Coronary artery (tissue), 2 donors: Measurements from ENCODE around the gene MLXIP.
"Not testable (repeated sequence)": the region's sequence is repeated elsewhere in the genome, so short reads cannot be mapped to it uniquely, and the experiment has no call there.

Experiments
- DNase-seq: peaks from one replicate; pipeline ENCODE4 v3.0.0-alpha.2; 2017; ENCODE audit warnings: low spot score
- H3K27ac ChIP-seq, 2 donors: fragments of 200-600 bp; sonication (generic); one replicate each; pipeline ENCODE4 v1.5.1; 2016 to 2019
- H3K4me3 ChIP-seq: fragments of 200-600 bp; sonication (generic); 2 replicates; pipeline ENCODE4 v1.5.1; 2016; ENCODE audit warnings: mild to moderate bottlenecking, moderate library complexity
- TF ChIP-seq, protein P1 (sequence below): fragments of 200-600 bp; sonication (generic); IDR thresholded peaks from one replicate; pipeline ENCODE4 v1.5.1; 2019; ENCODE audit warnings: antibody characterized with exemption

Gene MLXIP

DNA sequence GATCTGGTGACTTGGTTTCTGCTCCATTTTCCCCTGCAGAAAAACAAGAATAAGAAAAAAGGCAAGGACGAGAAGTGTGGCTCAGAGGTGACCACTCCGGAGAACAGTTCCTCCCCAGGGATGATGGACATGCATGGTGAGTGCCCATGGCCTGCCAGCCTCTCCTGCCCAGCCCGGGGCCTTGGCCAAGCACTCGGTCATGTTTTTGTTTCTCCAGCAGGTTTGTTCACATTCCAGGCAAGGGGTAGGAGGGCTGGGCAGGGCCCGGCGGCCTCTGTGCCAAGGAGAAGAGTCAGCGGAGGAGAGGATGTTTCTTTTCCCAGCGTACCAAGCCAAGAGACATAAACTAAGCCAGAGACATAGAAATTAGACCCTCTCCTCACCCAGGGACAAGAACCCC is 43.3 kb upstream of the MLXIP start:
- H3K4me3 ChIP-seq: no peak overlapping the region
- H3K27ac ChIP-seq: no peak overlapping the region
- no peak for DNase-seq
- TF ChIP-seq, protein P1, sequence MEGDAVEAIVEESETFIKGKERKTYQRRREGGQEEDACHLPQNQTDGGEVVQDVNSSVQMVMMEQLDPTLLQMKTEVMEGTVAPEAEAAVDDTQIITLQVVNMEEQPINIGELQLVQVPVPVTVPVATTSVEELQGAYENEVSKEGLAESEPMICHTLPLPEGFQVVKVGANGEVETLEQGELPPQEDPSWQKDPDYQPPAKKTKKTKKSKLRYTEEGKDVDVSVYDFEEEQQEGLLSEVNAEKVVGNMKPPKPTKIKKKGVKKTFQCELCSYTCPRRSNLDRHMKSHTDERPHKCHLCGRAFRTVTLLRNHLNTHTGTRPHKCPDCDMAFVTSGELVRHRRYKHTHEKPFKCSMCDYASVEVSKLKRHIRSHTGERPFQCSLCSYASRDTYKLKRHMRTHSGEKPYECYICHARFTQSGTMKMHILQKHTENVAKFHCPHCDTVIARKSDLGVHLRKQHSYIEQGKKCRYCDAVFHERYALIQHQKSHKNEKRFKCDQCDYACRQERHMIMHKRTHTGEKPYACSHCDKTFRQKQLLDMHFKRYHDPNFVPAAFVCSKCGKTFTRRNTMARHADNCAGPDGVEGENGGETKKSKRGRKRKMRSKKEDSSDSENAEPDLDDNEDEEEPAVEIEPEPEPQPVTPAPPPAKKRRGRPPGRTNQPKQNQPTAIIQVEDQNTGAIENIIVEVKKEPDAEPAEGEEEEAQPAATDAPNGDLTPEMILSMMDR: no peak

GRCh38 chr12:122036153-122036552 is 42.4 kb upstream of the MLXIP start:
- no peak for DNase-seq
- Histone ChIP-seq H3K27ac (no peak overlapping the region), H3K4me3 (no peak overlapping the region)
- TF ChIP-seq, protein P1: no peak

DNA sequence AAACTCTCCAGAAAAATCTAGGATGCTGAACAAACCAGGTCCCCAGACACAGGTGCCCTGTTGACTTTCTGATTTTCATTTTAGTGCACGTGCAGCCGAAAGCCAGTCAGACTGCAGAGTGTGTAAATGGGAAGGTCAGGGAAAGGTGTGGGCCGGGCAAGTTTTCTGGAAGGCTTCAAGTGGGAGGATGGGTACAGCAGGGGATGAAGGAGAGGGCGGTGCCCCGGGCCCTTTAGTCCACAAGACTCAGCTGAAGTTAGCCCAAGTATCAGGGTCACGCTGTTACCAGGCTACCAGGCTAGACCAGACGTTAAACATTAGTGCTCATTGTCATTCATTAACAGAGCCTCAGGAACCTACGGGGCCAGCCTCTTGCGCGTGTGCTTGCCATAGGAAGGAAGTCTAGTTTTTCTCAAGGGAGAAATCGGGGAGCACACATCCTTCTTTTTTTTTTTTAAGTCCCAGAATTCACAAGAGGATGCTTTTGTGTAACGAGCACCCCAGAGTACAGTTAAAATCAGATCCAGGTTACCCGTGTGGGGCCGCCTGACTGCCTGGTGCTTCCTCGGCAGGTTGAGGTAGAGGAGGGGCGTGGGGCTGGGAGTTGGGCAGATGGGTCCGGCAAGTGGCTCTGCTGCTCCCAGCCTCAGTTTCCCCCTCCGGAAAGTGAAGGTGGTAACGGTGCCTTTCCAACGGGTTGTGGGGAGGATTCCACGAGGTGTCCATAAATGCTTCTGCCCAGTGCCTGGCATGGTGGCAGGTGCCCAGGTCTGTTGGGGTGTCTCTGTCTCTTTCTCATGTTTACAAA is 37.8 kb upstream of the MLXIP start:
- no peak overlapping the region for H3K4me3 ChIP-seq
- no peak overlapping the region for H3K27ac ChIP-seq
- TF ChIP-seq, protein P1: no peak
- DNase-seq: no peak

- H3K4me3 ChIP-seq, H3K27ac ChIP-seq, DNase-seq: not testable (repeated sequence)
Observed at GRCh38 chr12:122041458-122041857, 37.1 kb upstream of the MLXIP start.

DNA sequence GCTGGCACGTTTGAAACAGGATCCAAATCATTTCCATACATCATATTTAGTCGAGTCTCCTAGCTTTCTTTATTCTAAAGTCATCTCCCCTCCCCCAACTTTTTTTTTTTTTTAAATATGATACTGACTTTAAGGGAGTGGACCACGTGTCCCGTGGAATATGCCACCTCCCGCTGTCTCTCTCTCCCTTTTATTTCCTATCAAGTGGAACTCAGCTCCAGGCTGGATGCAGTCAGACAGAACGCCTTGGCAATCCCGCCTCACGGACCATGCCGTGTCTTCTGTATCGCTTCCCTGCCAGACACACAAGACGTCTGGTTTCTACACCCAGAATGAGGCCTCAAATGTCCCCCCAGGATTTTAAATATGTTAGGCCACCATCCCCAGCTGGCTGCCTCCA is 35.6 kb upstream of the MLXIP start:
- no peak overlapping the region for H3K4me3 ChIP-seq
- DNase-seq: no peak

DNA sequence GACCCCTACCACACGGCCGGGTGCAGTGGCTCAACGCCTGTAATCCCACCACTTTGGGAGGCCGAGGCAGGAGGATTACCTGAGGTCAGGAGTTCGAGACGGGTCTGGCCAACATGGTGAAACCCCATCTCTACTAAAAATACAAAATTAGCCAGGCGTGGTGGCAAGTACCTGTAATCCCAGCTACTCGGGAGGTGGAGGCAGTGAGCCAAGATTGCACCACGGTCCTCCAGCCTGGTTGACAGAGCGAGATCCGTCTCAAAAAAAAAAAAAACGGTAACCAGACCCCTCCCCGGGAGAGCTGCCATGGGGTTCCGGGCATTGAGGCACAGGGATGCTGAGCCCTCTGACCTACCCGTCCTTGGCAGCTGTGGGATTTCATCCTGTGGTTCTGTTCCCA is 35.1 kb upstream of the MLXIP start:
- no peak for DNase-seq
- no peak overlapping the region for H3K27ac ChIP-seq
- H3K4me3 ChIP-seq: no peak overlapping the region
- TF ChIP-seq, protein P1: no peak

More for the DNA sequence above, 35.6 kb upstream of the MLXIP start:
- TF ChIP-seq, protein P1: no peak
- H3K27ac ChIP-seq: no peak overlapping the region

- H3K27ac ChIP-seq: no peak overlapping the region
- DNase-seq: no peak
- no peak overlapping the region for H3K4me3 ChIP-seq
- TF ChIP-seq, protein P1: no peak
Observed at GRCh38 chr12:122045262-122045661, 33.3 kb upstream of the MLXIP start.
